NCI-H1417 (cell line): Measurements from ENCODE around the gene ACSM5.

Experiments
- DNase-seq, 3 experiments: peaks; one replicate each; lab custom pipeline; 2025; lab: John Stamatoyannopoulos, UW

Gene ACSM5

DNA sequence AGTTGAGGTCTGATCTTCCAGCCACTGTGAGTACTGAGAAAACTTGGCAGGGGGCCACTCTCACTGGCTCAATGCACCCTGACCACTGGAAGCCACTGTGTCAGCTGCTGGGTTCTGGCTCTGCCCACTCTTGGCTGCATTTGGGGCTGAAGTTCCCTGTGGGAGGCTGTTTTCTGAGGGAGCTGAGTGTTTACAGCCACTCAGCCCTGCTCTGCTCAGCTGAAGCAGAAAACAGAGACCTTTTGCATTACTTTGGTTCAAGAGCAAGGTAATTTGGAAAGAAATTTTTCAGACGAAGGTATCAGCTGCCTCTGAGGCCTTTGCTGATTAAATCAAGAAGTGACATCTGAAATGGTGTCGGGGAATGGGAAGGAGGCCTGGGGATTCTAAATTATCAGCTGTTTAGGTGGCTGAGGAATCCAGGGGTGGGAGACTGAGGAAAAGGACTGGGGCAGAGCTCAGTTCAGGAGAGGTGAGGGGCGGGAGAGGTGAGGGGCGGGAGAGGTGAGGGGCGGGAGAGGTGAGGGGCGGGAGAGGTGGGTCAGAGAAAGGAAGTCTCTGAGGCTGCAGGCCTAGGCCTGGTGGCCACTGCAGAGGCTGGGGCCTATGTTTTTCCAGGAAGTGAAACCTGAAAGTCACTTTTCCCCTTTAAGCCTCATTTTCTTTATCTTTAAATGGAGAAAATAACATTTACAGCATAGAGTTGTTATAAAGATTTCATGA is at the start of gene ACSM5:
TSS of gene ACSM5 (plus strand) at position 137 of the 723 bp plus-strand sequence. CDS start 1,951 bp downstream, outside the sequence.
- peak; percentile 1 to 9 (median 9) for DNase-seq

- no peak for DNase-seq
Observed at GRCh38 chr16:20359997-20360396, 49.3 kb upstream of the ACSM5 start.

GRCh38 chr16:20363191-20363590 is 46.1 kb upstream of the ACSM5 start:
- no peak for DNase-seq

DNA sequence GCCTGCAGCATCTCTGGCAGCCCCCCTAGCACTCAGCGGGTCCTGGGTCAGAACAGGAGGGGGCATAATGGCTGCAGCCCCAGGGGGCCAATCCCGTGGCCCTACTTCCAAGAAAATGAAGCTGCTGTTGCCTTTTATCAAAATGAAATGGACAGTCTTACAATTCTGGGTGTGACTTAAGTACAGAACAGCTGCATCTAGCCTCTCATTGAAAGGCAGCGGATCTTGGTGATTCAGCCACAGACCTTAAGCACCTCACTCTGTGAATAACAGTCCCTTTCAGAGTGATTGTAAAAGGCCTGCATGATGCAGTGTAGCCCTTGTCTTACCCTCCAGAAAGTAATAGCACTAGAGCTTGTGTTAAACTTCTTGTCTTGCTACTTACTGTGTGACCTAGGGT is 45.3 kb upstream of the ACSM5 start:
- no peak for DNase-seq

DNA sequence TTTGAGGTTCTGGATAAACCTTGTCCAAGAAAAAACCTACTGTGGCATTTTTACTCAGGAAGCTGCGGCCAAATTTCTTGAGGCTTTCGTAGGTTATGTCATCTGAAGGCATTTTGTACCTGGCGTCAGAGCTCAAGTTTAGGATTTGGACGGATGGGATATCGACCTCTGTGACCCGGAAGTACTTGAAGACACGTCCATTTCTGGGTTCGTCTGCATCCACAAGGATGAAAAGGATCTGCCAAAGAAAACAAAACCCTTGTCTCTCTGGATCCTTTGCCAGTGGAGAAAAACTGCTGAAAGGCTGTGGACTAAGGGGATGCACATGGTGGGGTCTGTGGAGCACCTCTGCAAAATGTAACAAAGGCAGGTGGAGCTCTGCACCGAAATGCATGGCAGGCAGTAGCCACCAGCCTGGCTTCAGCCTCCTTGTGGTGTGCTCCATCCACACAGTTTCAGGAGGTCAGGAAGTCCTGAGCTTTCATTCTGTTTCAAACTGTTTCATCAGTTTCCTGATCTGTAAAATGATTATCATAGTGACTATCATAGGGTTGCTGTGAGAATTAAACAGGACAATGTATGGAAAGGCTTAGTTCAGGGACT is 39.8 kb upstream of the ACSM5 start:
- no peak for DNase-seq

- no peak for DNase-seq
Observed at GRCh38 chr16:20372701-20373100, 36.6 kb upstream of the ACSM5 start.

DNA sequence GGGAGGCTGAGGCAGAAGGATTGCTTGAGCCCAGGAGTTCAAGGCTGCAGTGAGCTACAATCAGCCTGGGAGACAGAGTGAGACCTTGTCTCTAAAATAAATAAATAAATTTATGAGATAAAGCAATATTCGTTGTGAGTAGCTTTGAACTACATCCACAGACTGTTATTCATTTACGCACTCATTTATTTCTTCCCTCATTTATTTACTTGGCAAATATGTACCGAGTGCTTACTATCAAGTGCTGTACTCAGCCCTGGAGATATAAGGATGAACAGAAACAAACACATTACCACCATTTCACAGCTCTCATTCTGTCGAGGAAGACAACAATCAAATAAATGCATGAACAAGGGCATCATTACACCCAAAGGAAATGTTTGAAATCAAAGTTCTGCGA is 32.2 kb upstream of the ACSM5 start:
- DNase-seq: no peak

GRCh38 chr16:20380782-20381181 is 28.6 kb upstream of the ACSM5 start:
- DNase-seq: no peak

DNA sequence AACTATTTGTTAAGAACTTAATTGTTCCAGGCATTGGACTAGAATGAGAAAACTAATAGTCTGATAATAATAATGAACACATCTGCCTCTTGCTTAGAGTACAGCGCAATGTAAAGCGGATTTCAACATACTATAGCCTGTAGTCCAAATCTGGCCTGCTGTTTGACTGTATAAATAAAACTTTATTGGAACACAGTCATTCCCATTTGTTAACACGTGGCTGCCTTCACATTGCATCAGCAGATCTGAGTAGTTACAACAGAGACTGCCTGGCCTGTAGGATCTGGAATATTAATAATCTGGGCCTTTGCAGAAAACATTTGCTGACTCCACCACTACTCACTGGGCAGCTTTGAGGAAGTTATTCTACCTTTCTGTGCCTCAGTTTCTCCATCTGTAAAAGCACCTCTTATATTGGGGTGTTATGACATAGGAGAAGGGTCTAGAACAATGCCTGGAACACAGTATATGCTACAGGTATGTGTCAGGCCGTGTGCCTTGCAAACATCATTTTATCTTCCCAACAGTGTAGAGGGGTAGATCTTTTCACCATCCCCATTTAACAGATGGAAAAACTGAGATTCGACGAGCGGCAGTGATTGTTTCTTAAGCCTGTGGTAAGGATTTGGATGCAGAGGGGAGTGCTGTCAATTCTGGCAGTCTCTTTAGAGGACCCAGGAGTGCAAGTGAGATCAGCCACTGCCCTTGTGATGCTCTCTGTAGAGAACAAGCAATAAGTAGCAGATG is 27.0 kb upstream of the ACSM5 start:
- DNase-seq: no peak

DNA sequence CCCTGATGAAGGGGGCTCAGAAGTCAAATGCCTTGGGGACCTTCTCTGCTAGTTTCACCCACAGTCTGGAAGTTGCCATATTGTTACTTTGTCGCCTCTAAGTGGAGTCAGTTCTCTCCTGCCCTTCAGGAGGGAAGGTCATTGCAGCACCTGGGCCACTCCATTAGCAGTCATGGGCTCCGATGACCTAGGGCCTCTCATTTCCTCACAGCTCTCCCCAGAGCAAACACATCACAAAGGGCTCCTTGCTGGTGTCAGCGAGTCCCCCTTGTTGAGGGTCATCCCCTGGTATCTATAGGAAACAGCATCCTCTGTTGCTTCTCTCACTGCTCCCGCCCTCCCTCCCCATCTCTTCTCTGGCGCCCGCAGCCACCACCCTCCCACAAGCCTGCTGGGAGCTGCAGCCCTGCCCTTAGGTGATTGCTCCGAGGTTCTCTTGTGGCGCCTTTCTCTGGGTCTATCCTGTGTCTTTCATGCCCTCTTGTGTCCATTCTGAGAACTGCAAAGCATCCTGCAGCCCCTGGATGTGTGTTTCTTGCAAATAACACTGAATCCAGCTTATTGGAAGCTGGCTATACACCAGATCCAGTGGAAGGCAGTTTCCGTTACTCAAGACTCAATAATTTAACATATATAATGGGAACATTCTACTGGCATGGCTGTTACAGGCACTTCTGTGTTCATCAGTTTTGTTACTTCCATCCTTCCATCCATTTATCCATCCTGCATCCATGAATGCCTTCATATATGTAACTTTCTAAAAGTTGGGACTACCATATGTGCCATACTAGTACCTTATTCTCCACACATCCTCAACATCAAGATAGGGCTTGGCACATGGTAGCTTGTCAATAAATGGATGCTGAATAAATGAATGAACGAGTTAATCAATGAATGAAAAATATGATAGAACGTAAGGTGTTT is 26.0 kb upstream of the ACSM5 start:
- peak; percentile 55 to 85 (median 57) for DNase-seq

GRCh38 chr16:20385844-20386832 is 23.2 kb upstream of the ACSM5 start:
- DNase-seq: peak; percentile 19 to 64 (median 36)

DNA sequence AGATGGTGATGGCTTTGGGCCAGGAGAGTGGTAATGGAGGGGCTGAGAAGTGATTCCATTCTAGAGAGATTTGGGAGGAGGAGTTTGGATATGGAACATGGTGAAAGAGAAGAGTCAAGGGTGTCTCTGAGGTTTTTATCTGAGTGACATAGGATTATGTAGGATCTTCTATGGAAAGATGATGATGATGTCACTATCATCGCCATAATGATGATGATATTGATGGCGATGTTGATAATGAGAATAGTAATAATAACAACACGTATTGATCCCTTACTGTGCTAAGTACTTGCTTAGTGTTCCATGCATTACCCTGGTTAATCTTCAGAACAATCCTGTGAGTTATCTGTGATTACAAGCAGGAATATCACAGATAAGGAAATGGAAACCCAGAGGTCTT is 21.4 kb upstream of the ACSM5 start:
- DNase-seq: no peak

DNA sequence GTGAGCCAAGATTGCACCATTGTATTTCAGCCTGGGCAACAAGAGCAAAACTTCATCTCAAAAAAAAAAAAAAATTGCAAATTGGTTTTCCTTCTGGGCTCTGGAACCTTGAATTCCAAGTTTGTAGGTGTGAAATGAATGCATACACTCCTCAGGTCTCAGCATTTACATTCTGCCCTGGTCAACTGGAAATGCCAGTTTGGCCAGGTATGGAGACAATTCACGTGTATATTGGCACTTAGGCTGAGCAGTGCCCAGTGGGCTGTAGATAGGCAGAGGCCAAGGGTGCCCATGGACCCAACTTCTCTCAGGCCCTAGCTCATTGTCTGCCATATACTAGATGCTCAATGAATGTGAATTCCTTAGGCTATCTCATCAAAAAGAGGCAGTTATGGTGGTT is 20.5 kb upstream of the ACSM5 start:
- no peak for DNase-seq

DNA sequence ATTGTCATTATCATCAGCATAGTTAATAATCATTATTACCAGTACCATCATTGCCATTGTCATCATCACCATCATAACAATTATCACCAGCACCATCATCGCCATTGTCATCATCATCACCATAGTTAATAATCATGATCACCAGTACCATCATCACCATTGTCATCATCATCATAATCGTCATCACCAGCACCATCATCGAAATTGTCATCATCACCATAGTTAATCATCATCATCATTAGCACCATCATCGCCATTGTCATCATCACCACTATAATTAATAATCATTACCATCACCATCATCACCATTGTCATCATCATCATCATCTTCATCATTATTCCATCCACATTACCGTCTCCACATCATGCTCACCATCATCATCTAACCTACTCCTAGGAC is 18.3 kb upstream of the ACSM5 start:
- no peak for DNase-seq

GRCh38 chr16:20393801-20394577 is 15.3 kb upstream of the ACSM5 start:
- no peak for DNase-seq

- DNase-seq: no peak
Observed at GRCh38 chr16:20395946-20396345, 13.4 kb upstream of the ACSM5 start.

- no peak for DNase-seq
Observed at GRCh38 chr16:20396846-20397467, 12.4 kb upstream of the ACSM5 start.

DNA sequence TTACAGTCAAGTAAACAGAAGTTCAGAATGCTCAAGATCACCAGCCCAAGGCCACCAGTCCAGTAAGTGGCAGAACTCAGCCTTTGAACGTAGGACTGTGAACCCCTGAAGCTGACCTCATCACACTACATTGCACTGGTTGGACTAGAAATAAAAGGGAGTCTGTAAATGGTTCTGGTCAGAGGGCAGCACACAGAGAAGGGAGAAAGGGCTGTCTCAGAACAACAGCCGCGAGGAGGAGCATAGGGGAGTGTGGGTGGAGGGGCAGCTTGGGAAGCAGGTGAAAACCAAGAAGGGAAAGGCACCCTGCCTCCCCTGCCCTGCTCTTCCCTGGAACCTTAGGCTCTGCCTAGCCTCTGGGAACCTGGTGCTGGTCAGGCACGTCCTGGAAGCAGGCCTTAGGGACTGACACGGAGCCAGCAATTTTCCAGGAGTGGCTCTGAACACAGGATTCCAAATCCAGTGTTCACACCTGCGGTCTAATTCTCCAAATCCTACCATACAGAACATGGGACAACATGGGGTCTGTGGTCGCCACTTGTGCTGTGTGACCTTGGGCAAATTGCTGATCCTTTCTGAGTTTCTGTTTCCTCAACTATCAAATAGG is 11.8 kb upstream of the ACSM5 start:
- DNase-seq: no peak

DNA sequence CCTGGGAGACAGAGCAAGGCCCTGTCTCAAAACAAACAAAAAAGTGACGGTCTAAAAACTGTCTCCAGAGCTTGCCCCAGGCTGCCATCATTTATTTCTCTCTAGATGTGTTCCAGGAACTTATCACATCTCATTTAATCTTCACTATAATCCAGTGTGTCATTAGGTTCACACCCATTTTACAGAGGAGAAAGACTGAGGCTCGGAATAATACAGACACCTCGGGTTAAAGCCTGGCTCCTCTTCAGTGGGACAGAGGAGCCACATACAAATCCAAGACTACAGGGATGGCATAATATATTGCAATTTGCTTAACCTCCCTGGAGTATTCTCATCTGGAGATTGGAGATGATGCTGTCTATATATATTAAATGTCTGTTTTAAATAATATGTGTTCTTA is 10.7 kb upstream of the ACSM5 start:
- DNase-seq: no peak
